Stimulated activated naive B cell treated with anti-CD40 and anti-IgM and Interleukin-4, amounts not matched to agents 10 μg/mL and 1 μg/mL and 100 μg/mL, for 72 hours (primary cell): ENCODE measurements around the gene BTN2A1.

ENCODE experiments used
- ATAC-seq, 2 donors: fragments of 150-1000 bp; cut with Tn5 transposase; replicated peaks; 2 replicates each; pipeline ENCODE4 v1.10.0; 2021; ENCODE audit warnings: moderate library complexity in 1 of 2
- DNase-seq: peaks from one replicate; pipeline ENCODE4 v3.0.0; 2021
- H3K27ac Mint-ChIP-seq: one replicate; pipeline ENCODE4 v1.8.0; 2022; ENCODE audit warnings: mild to moderate bottlenecking, mixed read lengths
- H3K27me3 Mint-ChIP-seq, 2 donors: one replicate each; pipeline ENCODE4 v1.8.0; 2022; ENCODE audit warnings: mixed read lengths in 2 of 2
- H3K36me3 Mint-ChIP-seq, 2 donors: one replicate each; pipeline ENCODE4 v1.8.0; 2022; ENCODE audit warnings: mixed read lengths in 2 of 2, mild to moderate bottlenecking in 1 of 2
- H3K4me1 Mint-ChIP-seq, 2 donors: one replicate each; pipeline ENCODE4 v1.8.0; 2022; ENCODE audit warnings: mixed read lengths in 2 of 2, mild to moderate bottlenecking in 1 of 2
- H3K4me3 Mint-ChIP-seq, 2 donors: one replicate each; pipeline ENCODE4 v1.8.0; 2022; ENCODE audit warnings: mild to moderate bottlenecking in 2 of 2, mixed read lengths in 2 of 2, moderate library complexity in 1 of 2
- H3K9me3 Mint-ChIP-seq, 2 donors: one replicate each; pipeline ENCODE4 v1.8.0; 2022; ENCODE audit warnings: mixed read lengths in 2 of 2, mild to moderate bottlenecking in 1 of 2

Gene BTN2A1

GRCh38 chr6:26468829-26469228 is 11.1 kb downstream of the BTN2A1 start:
- H3K36me3 Mint-ChIP-seq, result peaks cover 47 to 66% of the 10 kb centered on the region in 2 donors
- no peak for DNase-seq
- no peaks in the 10 kb centered on the region for H3K27me3 Mint-ChIP-seq
- peak overlapping the region; percentile 91 for H3K27ac Mint-ChIP-seq
- peak overlapping the region in 1 of 2 donors; percentile 1 for H3K4me3 Mint-ChIP-seq
- peak; percentile 38 to 40 for ATAC-seq
- peaks cover 33 to 45% of the 10 kb centered on the region in 2 donors for H3K4me1 Mint-ChIP-seq
- H3K9me3 Mint-ChIP-seq, result peaks cover 6 to 13% of the 10 kb centered on the region in 2 donors

- H3K9me3 Mint-ChIP-seq, result peaks cover 6 to 13% of the 10 kb centered on the region in 2 donors
- H3K27ac Mint-ChIP-seq, result peak overlapping the region; percentile 33
- no peaks in the 10 kb centered on the region for H3K27me3 Mint-ChIP-seq
- DNase-seq, result no peak
- H3K36me3 Mint-ChIP-seq, result peaks cover 36 to 59% of the 10 kb centered on the region in 2 donors
- peaks cover 26 to 45% of the 10 kb centered on the region in 2 donors for H3K4me1 Mint-ChIP-seq
- ATAC-seq, result no peak
- H3K4me3 Mint-ChIP-seq, result no peak overlapping the region
These were observed 12.9 kb downstream of the BTN2A1 start for GRCh38 chr6:26470643-26471042.

GRCh38 chr6:26471970-26472369 is 14.2 kb downstream of the BTN2A1 start:
- Mint-ChIP-seq H3K4me1 (peaks cover 35 to 58% of the 10 kb centered on the region in 2 donors), H3K9me3 (peaks cover 6 to 13% of the 10 kb centered on the region in 2 donors), H3K27ac (no peak overlapping the region), H3K4me3 (no peak overlapping the region), H3K27me3 (no peaks in the 10 kb centered on the region), H3K36me3 (peaks cover 39 to 51% of the 10 kb centered on the region in 2 donors)
- ATAC-seq (no peak), DNase-seq (no peak)

GRCh38 chr6:26472549-26473290 is 15.0 kb downstream of the BTN2A1 start:
- no peaks in the 10 kb centered on the region for H3K27me3 Mint-ChIP-seq
- H3K4me3 Mint-ChIP-seq, result peak overlapping the region; percentile 56 to 98
- peak overlapping the region; percentile 100 for H3K27ac Mint-ChIP-seq
- H3K9me3 Mint-ChIP-seq, result peaks cover 6 to 13% of the 10 kb centered on the region in 2 donors
- peaks cover 39 to 64% of the 10 kb centered on the region in 2 donors for H3K4me1 Mint-ChIP-seq
- ATAC-seq, result no peak
- DNase-seq, result no peak
- H3K36me3 Mint-ChIP-seq, result peaks cover 35 to 48% of the 10 kb centered on the region in 2 donors

- DNase-seq (no peak), ATAC-seq (no peak)
- peaks cover 6 to 13% of the 10 kb centered on the region in 2 donors for H3K9me3 Mint-ChIP-seq
- peak overlapping the region; percentile 98 for H3K4me3 Mint-ChIP-seq
- H3K36me3 Mint-ChIP-seq, result peaks cover 31 to 43% of the 10 kb centered on the region in 2 donors
- peak overlapping the region; percentile 100 for H3K27ac Mint-ChIP-seq
- no peaks in the 10 kb centered on the region for H3K27me3 Mint-ChIP-seq
- peaks cover 37 to 65% of the 10 kb centered on the region in 2 donors for H3K4me1 Mint-ChIP-seq
These were observed 15.6 kb downstream of the BTN2A1 start for GRCh38 chr6:26473429-26473757.

- Mint-ChIP-seq H3K27ac (peak overlapping the region; percentile 100), H3K27me3 (no peaks in the 10 kb centered on the region), H3K4me3 (peak overlapping the region; percentile 98), H3K36me3 (peaks cover 26 to 38% of the 10 kb centered on the region in 2 donors), H3K4me1 (peaks cover 37 to 65% of the 10 kb centered on the region in 2 donors), H3K9me3 (peaks cover 6 to 10% of the 10 kb centered on the region in 2 donors)
- ATAC-seq (peak; percentile 93 to 95), DNase-seq (peak; percentile 81)
These were observed 16.1 kb downstream of the BTN2A1 start for GRCh38 chr6:26473758-26474438.

GRCh38 chr6:26474439-26474881 is 16.7 kb downstream of the BTN2A1 start:
- H3K27me3 Mint-ChIP-seq, result no peaks in the 10 kb centered on the region
- peaks cover 39 to 67% of the 10 kb centered on the region in 2 donors for H3K4me1 Mint-ChIP-seq

GRCh38 chr6:26475823-26476729 is 18.3 kb downstream of the BTN2A1 start:
- Mint-ChIP-seq H3K4me1 (peaks cover 39 to 71% of the 10 kb centered on the region in 2 donors), H3K4me3 (no peak overlapping the region), H3K9me3 (peaks cover 9 to 10% of the 10 kb centered on the region in 2 donors), H3K27ac (no peak overlapping the region), H3K36me3 (peaks cover 17 to 27% of the 10 kb centered on the region in 2 donors), H3K27me3 (no peaks in the 10 kb centered on the region)
- no peak for DNase-seq
- ATAC-seq, result no peak

More at GRCh38 chr6:26474439-26474881, 16.7 kb downstream of the BTN2A1 start:
- H3K27ac Mint-ChIP-seq, result peak overlapping the region; percentile 100
- no peak for DNase-seq
- ATAC-seq, result peak; percentile 3 to 7
- H3K36me3 Mint-ChIP-seq, result peaks cover 24 to 34% of the 10 kb centered on the region in 2 donors
- H3K9me3 Mint-ChIP-seq, result peaks cover 6 to 10% of the 10 kb centered on the region in 2 donors
- peak overlapping the region; percentile 98 for H3K4me3 Mint-ChIP-seq

- no peak for DNase-seq
- Mint-ChIP-seq H3K36me3 (peaks cover 9 to 20% of the 10 kb centered on the region in 2 donors), H3K27me3 (no peaks in the 10 kb centered on the region), H3K4me3 (no peak overlapping the region), H3K4me1 (peaks cover 35 to 75% of the 10 kb centered on the region in 2 donors), H3K9me3 (peaks cover 3 to 4% of the 10 kb centered on the region in 2 donors), H3K27ac (peak overlapping the region; percentile 86)
- no peak for ATAC-seq
These were observed 19.1 kb downstream of the BTN2A1 start for GRCh38 chr6:26476896-26477295.

GRCh38 chr6:26477426-26477825 is 19.7 kb downstream of the BTN2A1 start:
- Mint-ChIP-seq H3K4me3 (no peak overlapping the region), H3K27me3 (no peaks in the 10 kb centered on the region)

GRCh38 chr6:26478100-26478984 is 20.6 kb downstream of the BTN2A1 start:
- ATAC-seq, result no peak
- Mint-ChIP-seq H3K4me1 (peaks cover 29 to 66% of the 10 kb centered on the region in 2 donors), H3K4me3 (no peak overlapping the region), H3K27ac (peak overlapping the region; percentile 44), H3K36me3 (peaks cover 5 to 15% of the 10 kb centered on the region in 2 donors), H3K9me3 (peaks cover 0 to 3% of the 10 kb centered on the region in 2 donors), H3K27me3 (no peaks in the 10 kb centered on the region)
- DNase-seq, result no peak

More at GRCh38 chr6:26477426-26477825, 19.7 kb downstream of the BTN2A1 start:
- Mint-ChIP-seq H3K9me3 (peaks cover 3% of the 10 kb centered on the region in 2 donors), H3K4me1 (peaks cover 35 to 75% of the 10 kb centered on the region in 2 donors), H3K27ac (peak overlapping the region; percentile 86), H3K36me3 (peaks cover 9 to 19% of the 10 kb centered on the region in 2 donors)
- DNase-seq (no peak), ATAC-seq (no peak)

- DNase-seq, result no peak
- no peak overlapping the region for H3K27ac Mint-ChIP-seq
- peaks cover 29 to 61% of the 10 kb centered on the region in 2 donors for H3K4me1 Mint-ChIP-seq
These were observed 21.2 kb downstream of the BTN2A1 start for GRCh38 chr6:26478985-26479278.

GRCh38 chr6:26482338-26482737 is 24.6 kb downstream of the BTN2A1 start:
- peaks cover 1 to 3% of the 10 kb centered on the region in 2 donors for H3K9me3 Mint-ChIP-seq
- H3K36me3 Mint-ChIP-seq, result peaks cover 0 to under 1% of the 10 kb centered on the region in 2 donors
- H3K4me1 Mint-ChIP-seq, result peaks cover 12 to 29% of the 10 kb centered on the region in 2 donors
- no peaks in the 10 kb centered on the region for H3K27me3 Mint-ChIP-seq
- ATAC-seq (no peak), DNase-seq (no peak)
- H3K4me3 Mint-ChIP-seq, result no peak overlapping the region
- no peak overlapping the region for H3K27ac Mint-ChIP-seq

More at GRCh38 chr6:26478985-26479278, 21.2 kb downstream of the BTN2A1 start:
- ATAC-seq, result no peak
- H3K36me3 Mint-ChIP-seq, result peaks cover 5 to 15% of the 10 kb centered on the region in 2 donors
- H3K27me3 Mint-ChIP-seq, result no peaks in the 10 kb centered on the region
- peaks cover 0 to 3% of the 10 kb centered on the region in 2 donors for H3K9me3 Mint-ChIP-seq
- no peak overlapping the region for H3K4me3 Mint-ChIP-seq
